Fibroblast of pulmonary artery (primary cell): ENCODE results near the gene EPG5.
A peak's percentile ranks its signal among the peaks of the same experiment; 100 is the strongest.

Experiments used
- DNase-seq: peaks from one replicate; pipeline ENCODE4 v3.0.0-alpha.2; 2010; ENCODE audit warnings: low read depth
- H3K4me3 ChIP-seq: replicated peaks from 2 replicates; pipeline ENCODE4 v1.5.1; 2011; ENCODE audit warnings: low read depth, mild to moderate bottlenecking, control low read depth, low read length, moderate library complexity
- TF ChIP-seq, protein P1 (sequence below): IDR thresholded peaks from 2 replicates; pipeline ENCODE4 v1.5.1; 2011; ENCODE audit warnings: mild to moderate bottlenecking, control low read depth, low read length, inconsistent platforms; ENCODE audit errors: missing control alignments

Gene EPG5, protein sequence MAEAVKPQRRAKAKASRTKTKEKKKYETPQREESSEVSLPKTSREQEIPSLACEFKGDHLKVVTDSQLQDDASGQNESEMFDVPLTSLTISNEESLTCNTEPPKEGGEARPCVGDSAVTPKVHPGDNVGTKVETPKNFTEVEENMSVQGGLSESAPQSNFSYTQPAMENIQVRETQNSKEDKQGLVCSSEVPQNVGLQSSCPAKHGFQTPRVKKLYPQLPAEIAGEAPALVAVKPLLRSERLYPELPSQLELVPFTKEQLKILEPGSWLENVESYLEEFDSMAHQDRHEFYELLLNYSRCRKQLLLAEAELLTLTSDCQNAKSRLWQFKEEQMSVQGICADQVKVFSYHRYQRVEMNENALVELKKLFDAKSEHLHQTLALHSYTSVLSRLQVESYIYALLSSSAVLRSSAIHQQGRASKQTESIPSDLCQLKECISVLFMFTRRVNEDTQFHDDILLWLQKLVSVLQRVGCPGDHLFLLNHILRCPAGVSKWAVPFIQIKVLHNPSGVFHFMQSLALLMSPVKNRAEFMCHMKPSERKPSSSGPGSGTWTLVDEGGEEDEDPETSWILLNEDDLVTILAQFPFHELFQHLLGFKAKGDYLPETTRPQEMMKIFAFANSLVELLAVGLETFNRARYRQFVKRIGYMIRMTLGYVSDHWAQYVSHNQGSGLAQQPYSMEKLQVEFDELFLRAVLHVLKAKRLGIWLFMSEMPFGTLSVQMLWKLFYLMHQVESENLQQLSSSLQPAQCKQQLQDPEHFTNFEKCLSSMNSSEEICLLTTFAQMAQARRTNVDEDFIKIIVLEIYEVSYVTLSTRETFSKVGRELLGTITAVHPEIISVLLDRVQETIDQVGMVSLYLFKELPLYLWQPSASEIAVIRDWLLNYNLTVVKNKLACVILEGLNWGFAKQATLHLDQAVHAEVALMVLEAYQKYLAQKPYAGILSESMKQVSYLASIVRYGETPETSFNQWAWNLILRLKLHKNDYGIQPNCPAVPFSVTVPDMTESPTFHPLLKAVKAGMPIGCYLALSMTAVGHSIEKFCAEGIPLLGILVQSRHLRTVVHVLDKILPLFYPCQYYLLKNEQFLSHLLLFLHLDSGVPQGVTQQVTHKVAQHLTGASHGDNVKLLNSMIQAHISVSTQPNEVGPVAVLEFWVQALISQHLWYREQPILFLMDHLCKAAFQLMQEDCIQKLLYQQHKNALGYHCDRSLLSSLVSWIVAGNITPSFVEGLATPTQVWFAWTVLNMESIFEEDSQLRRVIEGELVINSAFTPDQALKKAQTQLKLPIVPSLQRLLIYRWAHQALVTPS (N-terminal part only)

DNA sequence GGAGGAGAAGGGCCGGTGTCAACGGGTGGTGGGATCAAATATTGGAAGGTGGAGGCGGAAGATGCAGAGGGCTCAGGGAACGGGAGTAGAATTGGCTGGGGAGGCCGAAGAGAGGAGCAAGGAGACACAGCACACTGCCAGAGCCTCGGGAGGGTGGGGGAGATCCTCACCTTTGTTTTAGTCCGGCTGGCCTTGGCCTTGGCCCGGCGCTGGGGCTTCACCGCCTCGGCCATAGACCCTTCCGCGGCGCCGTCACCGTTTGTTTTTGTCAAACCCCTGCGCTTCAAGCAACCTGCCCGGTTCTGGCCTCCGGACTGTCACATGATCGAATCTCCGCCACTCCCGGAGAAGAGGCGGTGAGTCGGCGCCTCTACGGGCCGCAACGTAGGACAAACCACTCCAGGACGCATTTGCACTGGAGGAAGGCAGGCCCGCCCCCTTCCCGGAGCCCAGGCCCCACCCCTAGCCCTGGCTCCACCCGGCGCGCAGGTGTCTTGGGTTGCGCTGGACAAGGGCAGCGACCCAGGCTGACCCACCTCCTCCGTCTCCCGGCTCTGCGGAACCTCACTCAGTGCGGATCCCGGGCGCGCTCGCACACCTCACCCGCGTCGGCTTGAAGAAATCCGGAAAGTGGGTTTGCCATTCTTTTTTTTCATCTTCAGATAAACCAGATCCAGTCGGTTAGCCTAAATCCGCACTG is at the start of gene EPG5:
EPG5 (minus strand) TSS at position 323 of the 700 bp plus-strand sequence; CDS start at position 233, 90 bp downstream.
- peak; percentile 96 for DNase-seq
- H3K4me3 ChIP-seq, result peak within 1 kb of the TSS; percentile 68
- TF ChIP-seq, protein P1, sequence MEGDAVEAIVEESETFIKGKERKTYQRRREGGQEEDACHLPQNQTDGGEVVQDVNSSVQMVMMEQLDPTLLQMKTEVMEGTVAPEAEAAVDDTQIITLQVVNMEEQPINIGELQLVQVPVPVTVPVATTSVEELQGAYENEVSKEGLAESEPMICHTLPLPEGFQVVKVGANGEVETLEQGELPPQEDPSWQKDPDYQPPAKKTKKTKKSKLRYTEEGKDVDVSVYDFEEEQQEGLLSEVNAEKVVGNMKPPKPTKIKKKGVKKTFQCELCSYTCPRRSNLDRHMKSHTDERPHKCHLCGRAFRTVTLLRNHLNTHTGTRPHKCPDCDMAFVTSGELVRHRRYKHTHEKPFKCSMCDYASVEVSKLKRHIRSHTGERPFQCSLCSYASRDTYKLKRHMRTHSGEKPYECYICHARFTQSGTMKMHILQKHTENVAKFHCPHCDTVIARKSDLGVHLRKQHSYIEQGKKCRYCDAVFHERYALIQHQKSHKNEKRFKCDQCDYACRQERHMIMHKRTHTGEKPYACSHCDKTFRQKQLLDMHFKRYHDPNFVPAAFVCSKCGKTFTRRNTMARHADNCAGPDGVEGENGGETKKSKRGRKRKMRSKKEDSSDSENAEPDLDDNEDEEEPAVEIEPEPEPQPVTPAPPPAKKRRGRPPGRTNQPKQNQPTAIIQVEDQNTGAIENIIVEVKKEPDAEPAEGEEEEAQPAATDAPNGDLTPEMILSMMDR, result no peak

DNA sequence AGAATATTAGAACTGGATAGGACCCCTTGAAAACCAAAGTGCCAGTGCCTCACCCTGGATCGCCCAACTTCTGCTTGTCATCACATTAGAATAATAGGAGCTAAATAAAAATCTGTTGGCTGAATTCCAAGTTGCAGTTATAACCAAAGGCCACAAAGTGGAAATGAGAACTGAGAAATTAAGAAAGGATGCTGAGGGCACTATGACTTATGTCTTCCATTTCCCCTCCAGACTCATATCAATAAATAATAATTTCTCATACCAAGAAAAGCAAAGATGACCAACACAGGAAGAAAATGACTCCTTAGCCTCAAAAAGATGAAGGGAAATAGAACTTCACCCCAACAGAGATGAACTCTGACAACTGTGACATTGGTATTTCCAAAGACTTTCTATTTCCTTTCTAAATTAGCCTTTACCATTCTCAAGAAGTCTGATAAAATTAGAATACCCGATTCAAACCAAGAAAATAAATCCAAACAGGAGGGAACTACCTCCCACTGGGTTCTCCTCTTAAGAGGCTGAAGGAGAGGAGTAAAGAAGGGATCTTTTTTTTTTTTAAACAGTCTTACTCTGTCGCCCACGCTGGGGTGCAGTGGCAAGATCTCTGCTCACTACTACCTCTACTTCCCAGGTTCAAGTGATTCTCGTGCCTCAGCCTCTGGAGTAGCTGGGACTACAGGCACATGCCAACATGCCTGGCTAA is 46.5 kb upstream of the EPG5 start:
- TF ChIP-seq, protein P1, result no peak
- no peak for DNase-seq
- H3K4me3 ChIP-seq, result no peak overlapping the region

DNA sequence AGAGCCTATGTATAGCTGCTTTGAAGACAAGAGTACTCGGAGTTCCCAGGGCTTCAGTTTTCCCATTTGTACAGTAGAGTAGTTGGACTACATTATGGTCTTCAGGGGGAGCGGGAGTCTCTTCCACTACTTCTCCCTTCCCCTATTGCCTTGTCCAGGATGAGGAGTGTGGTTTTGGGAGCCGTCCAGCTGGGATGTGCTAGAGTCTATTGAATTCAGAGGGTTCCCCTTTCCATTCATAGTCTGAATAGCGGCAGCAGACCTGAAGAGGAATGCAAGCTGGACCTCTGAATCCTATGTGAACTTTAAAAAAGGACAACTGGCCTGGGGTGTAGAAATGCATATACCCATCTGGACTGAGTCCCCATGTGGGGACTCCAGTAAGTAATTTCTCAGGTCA is 43.5 kb upstream of the EPG5 start:
- no peak for DNase-seq
- TF ChIP-seq, protein P1, result no peak

DNA sequence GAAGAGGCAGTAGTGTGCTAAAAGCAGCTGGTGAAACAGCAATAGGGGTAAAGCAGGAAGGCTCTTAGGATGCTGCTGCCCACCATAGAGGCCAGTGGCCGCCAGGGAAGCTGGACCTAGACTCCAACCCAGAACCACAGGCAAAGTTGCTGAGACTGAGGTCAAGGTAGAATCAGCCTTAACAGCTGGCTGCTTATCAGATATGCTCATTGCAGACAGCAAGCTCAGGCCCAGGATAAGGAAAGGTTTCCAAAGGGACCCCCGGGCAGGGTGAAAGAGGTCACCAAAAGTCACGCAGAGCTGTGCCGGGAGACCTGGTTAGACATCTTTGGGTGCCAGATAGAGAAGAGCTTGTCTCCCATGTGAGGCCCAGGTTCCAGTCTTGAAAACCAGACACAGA is 42.9 kb upstream of the EPG5 start:
- no peak overlapping the region for H3K4me3 ChIP-seq
- DNase-seq, result no peak
- TF ChIP-seq, protein P1, result no peak

More for the DNA sequence above, 43.5 kb upstream of the EPG5 start:
- no peak overlapping the region for H3K4me3 ChIP-seq

DNA sequence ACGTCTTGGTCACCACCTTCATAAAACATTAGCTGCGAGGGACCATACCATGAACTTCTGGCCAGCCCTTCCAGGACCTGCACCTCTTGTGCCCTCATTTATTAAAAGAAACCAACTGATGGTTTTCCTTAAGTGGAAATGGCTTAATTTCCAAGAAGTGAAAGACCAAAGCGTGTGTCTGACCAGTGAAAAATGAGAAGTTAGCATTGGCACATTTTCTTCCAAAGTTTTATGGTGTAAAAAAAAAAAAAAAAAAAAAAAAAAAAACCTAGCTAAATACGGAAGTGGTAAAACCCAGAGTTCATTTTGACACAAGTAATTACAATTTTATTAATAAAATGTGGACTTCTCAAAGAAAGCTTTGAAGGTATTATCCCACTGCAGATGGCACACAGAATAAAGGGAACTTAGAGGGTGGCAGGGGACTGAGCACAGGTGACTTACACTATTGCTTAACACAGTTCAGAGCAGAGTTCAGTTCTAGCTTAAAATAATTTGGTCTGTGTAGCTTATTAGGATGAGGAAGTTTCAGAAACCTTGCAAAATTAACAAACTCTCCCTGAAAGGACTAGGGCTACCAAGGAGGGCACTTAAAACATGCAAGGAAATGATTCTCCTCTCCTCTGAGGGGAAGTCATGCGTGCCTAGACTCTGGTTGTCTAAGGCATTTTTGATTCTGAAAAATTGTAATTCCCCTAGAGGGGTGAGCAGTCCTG is 42.2 kb upstream of the EPG5 start:
- no peak overlapping the region for H3K4me3 ChIP-seq
- no peak for DNase-seq
- TF ChIP-seq, protein P1, result no peak
